GM12864 (cell line): ENCODE data around the gene ABHD17B.

Source experiments
- DNase-seq: peaks from one replicate; pipeline ENCODE4 v3.0.0-alpha.2; 2011; ENCODE audit warnings: low read depth
- H3K4me3 ChIP-seq: 2 replicates; pipeline ENCODE4 v1.5.1; 2011; ENCODE audit warnings: mild to moderate bottlenecking, low read depth, low read length, control low read depth
- TF ChIP-seq, protein P1 (sequence below): IDR thresholded peaks from 2 replicates; pipeline ENCODE4 v1.5.1; 2011; ENCODE audit warnings: low read depth, mild to moderate bottlenecking, moderate library complexity, low read length, control low read depth, inconsistent platforms; ENCODE audit errors: missing control alignments

Gene ABHD17B

GRCh38 chr9:71937070-71937625 lies 26.2 kb upstream of the ABHD17B start:
- no peak for DNase-seq
- no peak overlapping the region for H3K4me3 ChIP-seq
- TF ChIP-seq, protein P1, sequence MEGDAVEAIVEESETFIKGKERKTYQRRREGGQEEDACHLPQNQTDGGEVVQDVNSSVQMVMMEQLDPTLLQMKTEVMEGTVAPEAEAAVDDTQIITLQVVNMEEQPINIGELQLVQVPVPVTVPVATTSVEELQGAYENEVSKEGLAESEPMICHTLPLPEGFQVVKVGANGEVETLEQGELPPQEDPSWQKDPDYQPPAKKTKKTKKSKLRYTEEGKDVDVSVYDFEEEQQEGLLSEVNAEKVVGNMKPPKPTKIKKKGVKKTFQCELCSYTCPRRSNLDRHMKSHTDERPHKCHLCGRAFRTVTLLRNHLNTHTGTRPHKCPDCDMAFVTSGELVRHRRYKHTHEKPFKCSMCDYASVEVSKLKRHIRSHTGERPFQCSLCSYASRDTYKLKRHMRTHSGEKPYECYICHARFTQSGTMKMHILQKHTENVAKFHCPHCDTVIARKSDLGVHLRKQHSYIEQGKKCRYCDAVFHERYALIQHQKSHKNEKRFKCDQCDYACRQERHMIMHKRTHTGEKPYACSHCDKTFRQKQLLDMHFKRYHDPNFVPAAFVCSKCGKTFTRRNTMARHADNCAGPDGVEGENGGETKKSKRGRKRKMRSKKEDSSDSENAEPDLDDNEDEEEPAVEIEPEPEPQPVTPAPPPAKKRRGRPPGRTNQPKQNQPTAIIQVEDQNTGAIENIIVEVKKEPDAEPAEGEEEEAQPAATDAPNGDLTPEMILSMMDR: no peak

GRCh38 chr9:71936066-71936465 lies 25.1 kb upstream of the ABHD17B start:
- TF ChIP-seq, protein P1: no peak
- no peak overlapping the region for H3K4me3 ChIP-seq
- no peak for DNase-seq

DNA sequence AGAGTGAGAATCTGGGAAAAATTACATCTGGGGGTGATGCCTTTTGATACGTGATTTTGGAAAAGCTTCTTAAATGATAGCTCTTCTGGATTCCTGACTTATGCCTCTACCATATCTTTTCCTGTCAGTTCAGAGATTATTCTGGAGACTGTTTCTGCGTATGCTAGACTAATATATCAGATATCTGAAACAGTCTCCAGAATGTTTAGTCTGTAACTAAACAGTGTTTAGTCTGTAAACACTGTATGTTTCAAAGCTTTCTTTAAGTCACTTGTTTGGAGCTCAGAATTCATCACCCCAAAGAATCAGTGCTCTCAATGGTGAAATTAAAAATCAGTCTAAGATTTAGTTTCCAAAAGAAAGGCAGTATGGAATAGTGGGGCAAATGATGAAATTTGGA lies 20.2 kb upstream of the ABHD17B start:
- H3K4me3 ChIP-seq: no peak overlapping the region
- no peak for DNase-seq
- TF ChIP-seq, protein P1: no peak

GRCh38 chr9:71929791-71930440 lies 18.9 kb upstream of the ABHD17B start:
- TF ChIP-seq, protein P1: no peak
- no peak for DNase-seq
- no peak overlapping the region for H3K4me3 ChIP-seq

- TF ChIP-seq, protein P1: no peak
- DNase-seq: no peak
- H3K4me3 ChIP-seq: no peak overlapping the region
Observed at GRCh38 chr9:71929223-71929622, 18.2 kb upstream of the ABHD17B start.

DNA sequence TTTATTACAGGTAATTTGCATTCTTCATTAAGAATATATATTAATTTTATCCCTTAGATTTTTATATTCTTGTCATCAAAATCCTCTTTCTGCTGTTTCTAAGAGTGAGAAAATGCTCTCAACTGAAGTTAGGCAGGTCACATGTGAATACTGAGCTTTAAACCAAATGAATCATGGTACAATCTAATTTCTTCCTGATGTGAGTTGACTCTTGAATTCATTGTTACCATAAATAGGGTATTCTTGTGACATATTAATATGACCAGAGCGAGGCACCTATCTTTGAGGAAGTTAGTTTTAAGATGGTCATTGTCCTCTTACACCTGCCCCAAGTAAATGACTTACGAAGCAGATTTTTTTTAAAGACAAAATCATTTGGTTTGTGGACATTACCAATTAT lies 17.8 kb upstream of the ABHD17B start:
- TF ChIP-seq, protein P1: no peak
- no peak for DNase-seq
- H3K4me3 ChIP-seq: no peak overlapping the region

GRCh38 chr9:71928376-71928775 lies 17.4 kb upstream of the ABHD17B start:
- no peak overlapping the region for H3K4me3 ChIP-seq
- TF ChIP-seq, protein P1: no peak
- no peak for DNase-seq
